Tibial artery (tissue), 4 donors: ENCODE results near the gene PIP5K1B.

Experiments
- DNase-seq, 2 donors: peaks; one replicate each; pipeline ENCODE4 v3.0.0-alpha.2; 2019
- H3K27ac ChIP-seq, 2 donors: fragments of 200-600 bp; sonication (generic) in 1 of 2; 1 replicate in 1 of 2; 2 replicates in 1 of 2; pipeline ENCODE4 v1.5.1; 2018 to 2019; ENCODE audit warnings: mild to moderate bottlenecking in 1 of 2
- H3K27me3 ChIP-seq, 2 donors: fragments of 200-600 bp; sonication (generic) in 1 of 2; one replicate each; pipeline versions ENCODE4 v1.5.1 to v1.6.0; 2016 to 2019
- H3K36me3 ChIP-seq, 3 donors: fragments of 200-600 bp; sonication (generic) in 2 of 3; one replicate each; pipeline ENCODE4 v1.5.1; 2016 to 2019; ENCODE audit warnings: mild to moderate bottlenecking in 2 of 3
- H3K4me1 ChIP-seq, 4 donors: fragments of 200-600 bp; sonication (generic) in 2 of 4; 1 replicate in 3 of 4; 2 replicates in 1 of 4; pipeline ENCODE4 v1.5.1; 2016 to 2019
- H3K4me3 ChIP-seq, 2 donors: fragments of 200-600 bp; sonication (generic) in 1 of 2; 1 replicate in 1 of 2; 2 replicates in 1 of 2; pipeline ENCODE4 v1.5.1; 2018 to 2019; ENCODE audit warnings: mild to moderate bottlenecking in 2 of 2
- H3K9me3 ChIP-seq, 3 donors: fragments of 200-600 bp; sonication (generic) in 1 of 3; one replicate each; pipeline ENCODE4 v1.5.1; 2016 to 2019
- CTCF ChIP-seq, 2 experiments: fragments of 200-600 bp in 1 of 2; fragments of 450-650 bp in 1 of 2; IDR thresholded peaks; one replicate each; pipeline ENCODE4 v1.5.1; 2017 to 2019; ENCODE audit warnings: antibody characterized with exemption in 2 of 2, mild to moderate bottlenecking in 1 of 2, moderate library complexity in 1 of 2
- intact Hi-C: fragments of 100-400 bp; cut with DNase I; formaldehyde crosslinking; loops from one replicate; pipeline ENCODE4 v1.15.0; 2023; ENCODE audit warnings: low total_unique reads

PIP5K1B gene

GRCh38 chr9:68780380-68780712 is 75.3 kb downstream of the PIP5K1B start:
- no peaks in the 10 kb centered on the region for H3K9me3 ChIP-seq
- intact Hi-C loops: no loop called here
- H3K4me3 ChIP-seq: peak overlapping the region; percentile 75 to 78
- H3K27me3 ChIP-seq: no peaks in the 10 kb centered on the region
- peak overlapping the region; percentile 91 to 95 for H3K27ac ChIP-seq
- H3K4me1 ChIP-seq: peaks cover 0 to 74% (median 34%) of the 10 kb centered on the region in 4 donors
- DNase-seq: no peak
- H3K36me3 ChIP-seq: no peaks in the 10 kb centered on the region
- TF ChIP-seq CTCF (IDR thresholded peaks at IDR 0.05): no peak

- Histone ChIP-seq H3K4me1 (peaks cover 0 to 75% (median 34%) of the 10 kb centered on the region in 4 donors), H3K4me3 (peak overlapping the region; percentile 75 to 78), H3K27me3 (no peaks in the 10 kb centered on the region), H3K27ac (peak overlapping the region; percentile 91 to 95), H3K9me3 (no peaks in the 10 kb centered on the region), H3K36me3 (no peaks in the 10 kb centered on the region)
- DNase-seq: no peak
- intact Hi-C loops: no loop called here
- no peak for TF ChIP-seq CTCF (IDR thresholded peaks at IDR 0.05)
Measured at GRCh38 chr9:68780720-68781119, 75.7 kb downstream of the PIP5K1B start.

GRCh38 chr9:68781928-68782327 is 76.9 kb downstream of the PIP5K1B start:
- intact Hi-C loops: no loop called here
- no peak for TF ChIP-seq CTCF (IDR thresholded peaks at IDR 0.05)
- Histone ChIP-seq H3K4me3 (peak overlapping the region; percentile 75 to 78), H3K27me3 (no peaks in the 10 kb centered on the region), H3K36me3 (peaks cover 0 to 6% (median 2%) of the 10 kb centered on the region in 3 donors), H3K9me3 (no peaks in the 10 kb centered on the region), H3K4me1 (peaks cover 0 to 68% (median 34%) of the 10 kb centered on the region in 4 donors), H3K27ac (no peak overlapping the region)
- no peak for DNase-seq

GRCh38 chr9:68782546-68782945 is 77.5 kb downstream of the PIP5K1B start:
- no peak for DNase-seq
- H3K27me3 ChIP-seq: no peaks in the 10 kb centered on the region
- no peak overlapping the region for H3K27ac ChIP-seq
- TF ChIP-seq CTCF (IDR thresholded peaks at IDR 0.05): no peak
- peaks cover 0 to 66% (median 34%) of the 10 kb centered on the region in 4 donors for H3K4me1 ChIP-seq
- H3K36me3 ChIP-seq: peaks cover 0 to 9% (median 6%) of the 10 kb centered on the region in 3 donors
- H3K9me3 ChIP-seq: no peaks in the 10 kb centered on the region
- H3K4me3 ChIP-seq: peak overlapping the region; percentile 15 to 25
- intact Hi-C loops: no loop called here

- intact Hi-C loops: no loop called here
- H3K27ac ChIP-seq: no peak overlapping the region
- peaks cover 0 to 57% (median 32%) of the 10 kb centered on the region in 4 donors for H3K4me1 ChIP-seq
Measured at GRCh38 chr9:68785965-68786364, 80.9 kb downstream of the PIP5K1B start.

More at GRCh38 chr9:68785965-68786364, 80.9 kb downstream of the PIP5K1B start:
- TF ChIP-seq CTCF (IDR thresholded peaks at IDR 0.05): no peak
- Histone ChIP-seq H3K4me3 (no peak overlapping the region), H3K36me3 (peaks cover 0 to 9% (median 6%) of the 10 kb centered on the region in 3 donors), H3K9me3 (no peaks in the 10 kb centered on the region), H3K27me3 (no peaks in the 10 kb centered on the region)
- DNase-seq: no peak
